ENCODE results near the gene RAF1.
"Not testable (repeated sequence)": the region's sequence is repeated elsewhere in the genome, so short reads cannot be mapped to it uniquely, and the experiment has no call there.

Gene RAF1

DNA sequence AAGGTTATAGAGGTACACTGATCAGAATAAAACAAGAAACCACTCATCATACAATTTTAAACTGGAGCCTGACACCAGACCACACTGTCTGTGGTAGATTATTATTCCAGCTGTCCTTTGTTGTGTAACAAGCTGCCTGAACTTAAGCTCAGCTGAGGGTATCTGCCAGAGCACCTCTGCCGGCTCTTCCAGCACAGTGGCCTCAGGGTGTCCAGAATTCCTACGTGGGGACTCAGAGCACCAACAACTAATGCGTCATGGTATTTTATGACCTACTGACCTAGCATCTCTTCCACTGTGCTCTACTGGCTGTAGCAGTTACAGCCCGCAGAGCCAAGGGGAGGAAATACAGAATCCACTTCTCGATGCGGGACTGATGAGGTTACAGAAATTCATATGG, 15.6 kb upstream of the RAF1 start:
- Histone ChIP-seq H3K9me3 (ENCODE audit: control insufficient read depth, low read length) (no peaks in the 10 kb centered on the region), H3K4me3 (ENCODE audit: insufficient read depth, low read depth, low read length, poor library complexity, severe bottlenecking) (no peak overlapping the region), H3K27me3 (replicated peaks; ENCODE audit: control insufficient read depth, insufficient read depth, low read length, poor library complexity, severe bottlenecking) (no peaks in the 10 kb centered on the region), H3K4me1 (ENCODE audit: control insufficient read depth, insufficient read depth, low read length, poor library complexity, severe bottlenecking) (no peaks in the 10 kb centered on the region), H3K36me3 (ENCODE audit: control insufficient read depth, insufficient read depth, low read length) (no peaks in the 10 kb centered on the region), H3K27ac (ENCODE audit: insufficient read depth, low read length, poor library complexity, severe bottlenecking) (no peak overlapping the region)
- no peak for DNase-seq

DNA sequence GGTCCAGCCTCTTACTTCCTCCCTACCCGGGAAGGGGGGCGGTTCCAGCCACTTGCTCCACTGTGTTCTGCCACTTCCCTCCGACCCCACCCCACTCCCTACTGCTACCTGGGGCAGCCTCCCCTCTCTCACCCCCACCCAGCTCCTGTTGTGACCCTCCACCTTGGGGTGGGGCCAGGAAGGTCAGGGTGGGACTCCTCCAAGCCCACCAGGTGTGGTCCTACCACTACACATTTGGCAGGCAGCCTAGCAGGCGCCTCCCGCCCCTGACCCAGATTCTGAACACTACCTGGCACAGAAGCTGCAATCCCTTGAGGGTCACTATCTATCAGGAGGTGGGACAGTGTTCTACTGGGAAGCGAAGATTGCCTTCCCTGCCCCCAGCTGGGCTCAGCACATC, 13.7 kb upstream of the RAF1 start:
- no peak for DNase-seq
- H3K4me3 ChIP-seq (ENCODE audit: insufficient read depth, low read depth, low read length, poor library complexity, severe bottlenecking), result no peak overlapping the region
- H3K27ac ChIP-seq (ENCODE audit: insufficient read depth, low read length, poor library complexity, severe bottlenecking), result no peak overlapping the region
- no peaks in the 10 kb centered on the region for H3K27me3 ChIP-seq (replicated peaks; ENCODE audit: control insufficient read depth, insufficient read depth, low read length, poor library complexity, severe bottlenecking)
- H3K9me3 ChIP-seq (ENCODE audit: control insufficient read depth, low read length), result no peaks in the 10 kb centered on the region
- H3K4me1 ChIP-seq (ENCODE audit: control insufficient read depth, insufficient read depth, low read length, poor library complexity, severe bottlenecking), result no peaks in the 10 kb centered on the region
- no peaks in the 10 kb centered on the region for H3K36me3 ChIP-seq (ENCODE audit: control insufficient read depth, insufficient read depth, low read length)

DNA sequence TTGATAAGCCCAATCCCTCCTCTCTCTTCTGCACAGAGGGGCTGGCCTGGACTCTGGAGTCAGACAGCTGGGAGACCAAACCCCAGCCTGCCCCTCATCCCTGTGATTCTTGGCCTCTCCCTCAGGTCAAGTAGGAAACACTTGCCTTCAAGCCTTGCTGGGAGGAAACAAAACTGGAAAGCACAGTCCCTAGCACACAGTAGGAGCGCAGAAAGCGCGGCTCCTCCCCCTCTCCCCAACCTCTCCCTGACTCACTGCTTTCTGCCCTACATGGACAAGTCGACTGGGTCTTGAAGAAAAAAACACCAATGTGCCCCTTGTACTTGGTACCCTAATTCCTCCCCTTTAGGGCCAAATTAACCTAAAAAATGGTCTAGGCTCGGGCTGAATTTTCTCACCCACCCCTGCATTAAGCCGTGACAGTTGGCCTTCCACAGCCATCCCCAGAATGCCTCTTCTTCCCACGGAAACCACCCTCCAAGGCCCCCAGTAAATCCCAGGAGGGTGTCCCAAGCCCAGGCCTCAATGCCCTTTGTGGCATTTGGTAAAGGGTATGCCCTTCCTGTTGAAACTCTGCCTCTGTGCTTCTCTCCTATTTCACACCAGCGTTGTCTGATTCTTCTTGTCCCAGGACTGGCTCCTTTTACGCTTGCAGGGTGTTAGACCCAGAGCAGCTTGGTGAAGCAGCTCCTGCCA, 11.3 kb upstream of the RAF1 start:
- Histone ChIP-seq H3K4me1 (ENCODE audit: control insufficient read depth, insufficient read depth, low read length, poor library complexity, severe bottlenecking) (no peaks in the 10 kb centered on the region), H3K27ac (ENCODE audit: insufficient read depth, low read length, poor library complexity, severe bottlenecking) (no peak overlapping the region), H3K36me3 (ENCODE audit: control insufficient read depth, insufficient read depth, low read length) (no peaks in the 10 kb centered on the region), H3K9me3 (ENCODE audit: control insufficient read depth, low read length) (no peaks in the 10 kb centered on the region), H3K27me3 (replicated peaks; ENCODE audit: control insufficient read depth, insufficient read depth, low read length, poor library complexity, severe bottlenecking) (no peaks in the 10 kb centered on the region), H3K4me3 (ENCODE audit: insufficient read depth, low read depth, low read length, poor library complexity, severe bottlenecking) (no peak overlapping the region)
- no peak for DNase-seq

DNA sequence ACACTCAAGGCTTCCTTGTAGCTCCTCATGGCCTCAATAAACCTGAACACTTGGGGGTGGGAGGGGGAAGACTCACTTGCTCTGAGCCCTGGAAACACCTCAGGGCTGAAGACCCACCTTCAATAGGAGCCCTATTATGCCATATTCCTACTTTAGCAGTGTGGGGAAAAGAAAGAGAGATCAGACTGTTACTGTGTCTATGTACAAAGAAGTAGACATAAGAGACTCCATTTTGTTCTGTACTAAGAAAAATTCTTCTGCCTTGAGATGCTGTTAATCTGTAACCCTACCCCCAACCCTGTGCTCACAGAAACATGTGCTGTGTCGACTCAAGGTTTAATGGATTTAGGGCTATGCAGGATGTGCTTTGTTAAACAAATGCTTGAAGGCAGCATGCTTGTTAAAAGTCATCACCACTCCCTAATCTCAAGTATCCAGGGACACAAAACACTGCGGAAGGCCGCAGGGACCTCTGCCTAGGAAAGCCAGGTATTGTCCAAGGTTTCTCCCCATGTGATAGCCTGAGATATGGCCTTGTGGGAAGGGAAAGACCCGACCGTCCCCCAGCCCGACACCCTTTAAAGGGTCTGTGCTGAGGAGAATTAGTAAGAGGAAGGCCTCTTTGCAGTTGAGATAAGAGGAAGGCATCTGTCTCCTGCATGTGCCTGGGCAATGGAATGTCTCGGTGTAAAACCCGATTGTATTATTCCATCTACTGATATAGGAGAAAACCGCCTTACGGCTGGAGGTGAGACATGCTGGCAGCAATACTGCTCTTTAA, 10.2 kb upstream of the RAF1 start:
- DNase-seq; H3K27me3 ChIP-seq (replicated peaks; ENCODE audit: control insufficient read depth, insufficient read depth, low read length, poor library complexity, severe bottlenecking); H3K9me3 ChIP-seq (ENCODE audit: control insufficient read depth, low read length); H3K36me3 ChIP-seq (ENCODE audit: control insufficient read depth, insufficient read depth, low read length); H3K4me1 ChIP-seq (ENCODE audit: control insufficient read depth, insufficient read depth, low read length, poor library complexity, severe bottlenecking); H3K4me3 ChIP-seq (ENCODE audit: insufficient read depth, low read depth, low read length, poor library complexity, severe bottlenecking); H3K27ac ChIP-seq (ENCODE audit: insufficient read depth, low read length, poor library complexity, severe bottlenecking): not testable (repeated sequence)

DNA sequence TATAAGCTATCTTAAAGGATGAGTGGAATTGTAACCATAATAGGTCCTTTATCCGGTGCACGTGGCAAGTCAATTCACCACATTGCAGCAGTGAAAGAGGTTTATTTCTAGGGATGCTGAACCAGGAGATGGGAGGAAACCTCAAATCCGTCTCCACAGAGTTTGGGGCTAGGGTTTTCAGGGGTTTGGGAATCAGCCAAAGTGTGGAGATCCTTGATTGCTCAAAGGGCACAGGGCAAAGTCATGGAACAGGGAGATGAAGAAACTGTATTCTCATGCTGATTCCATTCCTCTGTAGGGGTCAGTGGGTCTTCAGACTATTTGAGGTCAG, 7.2 kb upstream of the RAF1 start:
- DNase-seq, result no peak
- Histone ChIP-seq H3K4me3 (ENCODE audit: insufficient read depth, low read depth, low read length, poor library complexity, severe bottlenecking) (no peak overlapping the region), H3K27me3 (replicated peaks; ENCODE audit: control insufficient read depth, insufficient read depth, low read length, poor library complexity, severe bottlenecking) (no peaks in the 10 kb centered on the region), H3K27ac (ENCODE audit: insufficient read depth, low read length, poor library complexity, severe bottlenecking) (no peak overlapping the region), H3K4me1 (ENCODE audit: control insufficient read depth, insufficient read depth, low read length, poor library complexity, severe bottlenecking) (no peaks in the 10 kb centered on the region), H3K36me3 (ENCODE audit: control insufficient read depth, insufficient read depth, low read length) (no peaks in the 10 kb centered on the region), H3K9me3 (ENCODE audit: control insufficient read depth, low read length) (no peaks in the 10 kb centered on the region)

DNA sequence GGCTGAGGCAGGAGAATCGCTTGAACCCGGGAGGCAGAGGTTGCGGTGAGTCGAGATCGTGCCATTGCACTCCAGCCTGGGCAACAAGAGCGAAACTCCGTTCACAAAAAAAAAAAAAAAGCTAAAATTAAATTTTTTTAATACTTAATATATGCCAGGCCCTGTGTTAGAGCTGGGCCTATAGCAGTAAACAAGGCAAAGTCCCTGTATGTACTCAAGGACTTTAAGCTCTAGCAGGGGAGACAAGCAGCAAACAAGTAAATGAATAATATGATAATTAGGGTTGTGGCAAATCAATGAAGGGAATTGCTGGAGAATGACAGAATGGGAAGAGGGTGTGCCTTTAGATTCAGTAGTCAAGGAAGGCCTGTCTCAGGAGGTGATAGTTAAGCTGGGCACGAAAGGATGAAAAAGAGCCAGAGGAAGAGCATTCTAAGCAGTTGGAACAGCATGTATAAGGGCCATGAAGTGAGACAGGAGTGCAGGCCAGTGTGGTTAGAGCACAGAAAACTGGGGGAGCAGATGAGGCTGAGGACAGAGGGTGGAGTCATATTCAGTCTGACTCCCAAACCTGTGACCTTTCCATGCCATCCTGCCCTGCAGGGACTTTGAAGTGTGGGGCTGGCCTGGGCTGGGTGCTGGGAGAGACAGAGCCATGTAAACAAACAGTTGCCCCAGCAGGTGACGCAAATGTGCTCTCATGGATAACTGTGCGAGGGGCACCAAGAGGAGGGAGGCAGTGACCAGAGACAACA, 6.6 kb upstream of the RAF1 start:
- Histone ChIP-seq H3K27ac (ENCODE audit: insufficient read depth, low read length, poor library complexity, severe bottlenecking) (no peak overlapping the region), H3K4me1 (ENCODE audit: control insufficient read depth, insufficient read depth, low read length, poor library complexity, severe bottlenecking) (no peaks in the 10 kb centered on the region), H3K9me3 (ENCODE audit: control insufficient read depth, low read length) (no peaks in the 10 kb centered on the region), H3K36me3 (ENCODE audit: control insufficient read depth, insufficient read depth, low read length) (no peaks in the 10 kb centered on the region), H3K27me3 (replicated peaks; ENCODE audit: control insufficient read depth, insufficient read depth, low read length, poor library complexity, severe bottlenecking) (no peaks in the 10 kb centered on the region), H3K4me3 (ENCODE audit: insufficient read depth, low read depth, low read length, poor library complexity, severe bottlenecking) (no peak overlapping the region)
- no peak for DNase-seq

DNA sequence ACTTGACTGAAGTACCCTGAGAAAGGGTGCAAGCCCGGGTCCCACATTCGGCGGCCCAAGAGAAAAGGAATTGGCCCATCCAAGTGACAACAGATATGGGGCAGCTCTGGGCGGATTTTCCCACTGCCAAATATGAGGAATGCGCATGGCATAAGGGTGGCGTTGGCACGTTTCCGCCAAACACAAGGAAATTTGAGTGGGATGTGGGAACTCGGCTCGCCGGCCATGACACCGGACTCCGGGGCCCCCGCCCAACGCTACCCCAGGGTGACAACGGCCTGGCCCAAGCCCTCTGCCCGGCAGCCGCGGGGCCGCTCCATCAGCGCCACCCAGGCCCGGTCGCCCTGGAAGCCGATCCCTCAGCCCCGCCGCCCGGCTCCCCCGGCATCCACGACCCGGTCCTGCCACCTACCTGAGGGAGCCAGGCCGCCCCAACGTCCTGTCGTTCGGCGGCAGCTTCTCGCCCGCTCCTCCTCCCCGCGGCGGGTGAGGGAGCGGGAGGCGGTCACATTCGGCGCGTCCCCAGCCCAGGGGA, 449 bp downstream of the RAF1 start:
- Histone ChIP-seq H3K9me3 (ENCODE audit: control insufficient read depth, low read length) (no peaks in the 10 kb centered on the region), H3K36me3 (ENCODE audit: control insufficient read depth, insufficient read depth, low read length) (no peaks in the 10 kb centered on the region), H3K27me3 (replicated peaks; ENCODE audit: control insufficient read depth, insufficient read depth, low read length, poor library complexity, severe bottlenecking) (no peaks in the 10 kb centered on the region), H3K4me1 (ENCODE audit: control insufficient read depth, insufficient read depth, low read length, poor library complexity, severe bottlenecking) (peaks cover 6% of the 10 kb centered on the region), H3K4me3 (ENCODE audit: insufficient read depth, low read depth, low read length, poor library complexity, severe bottlenecking) (peak overlapping the region; percentile 100), H3K27ac (ENCODE audit: insufficient read depth, low read length, poor library complexity, severe bottlenecking) (peak overlapping the region; percentile 99)
- peak; percentile 6 to 52 (median 41) for DNase-seq

DNA sequence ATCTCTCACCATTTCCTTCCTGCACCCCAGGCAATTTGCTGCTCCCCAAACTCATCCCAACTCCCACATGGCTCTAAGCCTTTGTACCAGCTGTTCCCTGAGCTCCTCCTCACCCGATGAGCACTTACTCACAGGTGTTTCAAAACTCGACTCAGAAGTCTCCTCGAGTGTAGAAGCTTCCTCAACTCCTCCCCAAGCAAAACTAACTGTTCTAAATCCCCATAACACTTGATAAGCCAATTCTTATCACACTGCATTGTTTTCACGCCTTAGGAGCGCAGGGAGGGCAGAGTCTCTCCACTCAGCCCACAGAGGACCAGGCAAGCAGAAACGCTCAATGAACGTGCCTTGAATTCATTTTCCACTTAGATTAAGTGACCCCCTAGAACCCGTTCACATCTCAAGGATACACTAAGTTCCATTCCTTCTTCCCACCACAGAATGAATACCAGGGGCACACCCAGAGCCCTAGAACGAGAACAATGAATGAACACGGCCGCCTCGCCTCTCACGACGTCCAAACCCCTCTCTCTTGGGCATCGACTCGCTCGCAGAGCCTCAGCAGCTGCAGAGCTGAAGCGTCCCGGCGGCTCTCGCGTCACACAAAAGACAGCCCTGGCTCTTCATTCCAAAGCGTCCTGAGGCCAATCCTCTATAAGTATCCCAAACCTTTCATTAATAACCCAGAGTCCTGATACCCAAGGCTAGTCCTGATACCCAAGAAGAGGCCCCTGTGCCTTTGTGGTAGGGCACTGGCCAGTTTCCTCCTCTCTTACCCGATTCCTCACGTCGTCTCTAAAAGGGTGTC, 1.1 kb downstream of the RAF1 start:
- Histone ChIP-seq H3K27ac (ENCODE audit: insufficient read depth, low read length, poor library complexity, severe bottlenecking) (peak overlapping the region; percentile 99), H3K27me3 (replicated peaks; ENCODE audit: control insufficient read depth, insufficient read depth, low read length, poor library complexity, severe bottlenecking) (no peaks in the 10 kb centered on the region), H3K9me3 (ENCODE audit: control insufficient read depth, low read length) (no peaks in the 10 kb centered on the region), H3K4me3 (ENCODE audit: insufficient read depth, low read depth, low read length, poor library complexity, severe bottlenecking) (peak overlapping the region; percentile 100), H3K36me3 (ENCODE audit: control insufficient read depth, insufficient read depth, low read length) (no peaks in the 10 kb centered on the region), H3K4me1 (ENCODE audit: control insufficient read depth, insufficient read depth, low read length, poor library complexity, severe bottlenecking) (peaks cover 6% of the 10 kb centered on the region)
- peak in 1 of 3 donors; percentile 8 for DNase-seq

DNA sequence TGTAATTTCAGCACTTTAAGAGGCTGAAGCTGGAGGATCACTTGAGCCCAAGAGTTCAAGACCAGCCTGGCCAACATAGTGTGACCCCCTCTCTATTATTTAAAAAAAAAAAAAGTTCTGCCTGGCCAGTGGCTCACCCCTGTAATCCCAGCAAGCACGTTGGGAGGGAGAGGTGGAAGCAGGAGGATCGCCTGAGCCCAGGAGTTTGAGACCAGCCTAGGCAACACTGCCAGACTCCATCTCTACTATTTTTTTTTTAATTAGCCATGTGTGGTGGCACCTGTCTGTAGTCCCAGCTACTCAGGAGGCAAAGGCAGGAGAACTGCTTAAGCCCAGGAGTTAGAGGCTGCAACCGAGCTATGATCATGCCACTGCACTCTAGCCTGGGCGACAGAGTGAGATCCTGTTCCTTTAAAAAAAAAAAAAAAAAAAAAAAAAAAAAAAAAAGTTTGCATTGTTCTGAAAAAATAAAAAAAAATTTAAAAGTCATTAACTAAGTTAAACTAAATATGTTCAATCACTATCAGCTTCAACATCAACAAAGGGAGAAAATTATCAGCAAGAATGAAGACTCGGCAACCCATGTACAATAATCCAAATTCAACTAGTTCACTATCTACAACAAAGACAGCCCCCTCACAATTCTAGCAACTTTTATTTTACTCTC, 1.9 kb downstream of the RAF1 start:
- peak overlapping the region; percentile 100 for H3K4me3 ChIP-seq (ENCODE audit: insufficient read depth, low read depth, low read length, poor library complexity, severe bottlenecking)
- no peaks in the 10 kb centered on the region for H3K36me3 ChIP-seq (ENCODE audit: control insufficient read depth, insufficient read depth, low read length)
- DNase-seq, result no peak

More for the DNA sequence above, 1.9 kb downstream of the RAF1 start:
- no peaks in the 10 kb centered on the region for H3K9me3 ChIP-seq (ENCODE audit: control insufficient read depth, low read length)
- no peaks in the 10 kb centered on the region for H3K27me3 ChIP-seq (replicated peaks; ENCODE audit: control insufficient read depth, insufficient read depth, low read length, poor library complexity, severe bottlenecking)
- H3K4me1 ChIP-seq (ENCODE audit: control insufficient read depth, insufficient read depth, low read length, poor library complexity, severe bottlenecking), result peaks cover 6% of the 10 kb centered on the region
- H3K27ac ChIP-seq (ENCODE audit: insufficient read depth, low read length, poor library complexity, severe bottlenecking), result peak overlapping the region; percentile 99
